HG03060 (cell line): ENCODE data around the gene WLS.
"Not testable (repeated sequence)": the region's sequence is repeated elsewhere in the genome, so short reads cannot be mapped to it uniquely, and the experiment has no call there.

ENCODE experiments used
- ATAC-seq: cut with Tn5 transposase; IDR thresholded peaks from one replicate; pipeline ENCODE4 v1.9.1; 2021; ENCODE audit warnings: low read depth, moderate number of reproducible peaks; ENCODE audit not compliant: unreplicated experiment

WLS gene

GRCh38 chr1:68232289-68233148 is at the start of gene WLS:
Gene WLS, minus strand, starts transcription at chr1:68232523. Its CDS starts 224 bp downstream, at chr1:68232299.
- ATAC-seq: no peak

GRCh38 chr1:68280286-68280685 is 48.0 kb upstream of the WLS start:
- ATAC-seq: no peak

DNA sequence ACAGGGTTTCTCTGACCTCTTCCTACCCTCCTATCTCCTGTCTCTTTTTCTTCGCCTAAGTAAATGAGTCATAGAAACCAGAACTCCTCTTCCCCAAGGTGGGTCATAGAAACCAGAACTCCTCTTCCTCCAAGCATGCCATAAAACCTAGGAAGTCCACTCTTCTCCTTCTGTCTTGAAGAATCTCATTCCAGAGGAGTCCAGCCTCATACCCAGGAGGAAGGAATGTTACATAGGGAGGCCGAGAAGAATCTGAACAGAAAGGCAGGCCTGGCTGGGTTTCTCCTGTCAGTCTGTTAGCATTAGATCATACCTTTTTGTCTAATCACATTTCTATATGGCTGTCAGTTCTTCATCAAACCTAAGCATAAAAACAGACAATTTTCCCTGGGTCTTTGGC is 47.5 kb upstream of the WLS start:
- ATAC-seq: no peak

- ATAC-seq: no peak
Measured at GRCh38 chr1:68278221-68278620, 45.9 kb upstream of the WLS start.

DNA sequence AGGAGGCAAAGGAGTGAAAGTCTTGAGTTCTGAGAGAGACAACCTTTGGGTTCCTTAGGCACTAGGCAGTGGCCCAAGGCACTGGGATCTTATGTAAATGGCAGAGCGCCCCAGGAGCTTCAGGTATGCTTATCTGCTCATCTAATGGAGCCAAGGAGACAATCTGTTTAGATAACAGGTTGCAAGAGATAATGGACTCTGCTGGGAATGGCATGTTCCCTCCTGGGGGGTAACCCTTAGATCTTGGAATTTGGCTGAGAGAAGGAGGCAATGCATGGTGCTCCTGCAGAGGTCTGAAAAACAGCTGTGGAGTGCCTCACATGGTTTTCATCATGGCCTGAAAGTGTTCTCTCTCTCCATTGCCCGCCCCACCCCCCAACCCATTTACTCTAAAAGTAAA is 44.1 kb upstream of the WLS start:
- ATAC-seq: no peak

DNA sequence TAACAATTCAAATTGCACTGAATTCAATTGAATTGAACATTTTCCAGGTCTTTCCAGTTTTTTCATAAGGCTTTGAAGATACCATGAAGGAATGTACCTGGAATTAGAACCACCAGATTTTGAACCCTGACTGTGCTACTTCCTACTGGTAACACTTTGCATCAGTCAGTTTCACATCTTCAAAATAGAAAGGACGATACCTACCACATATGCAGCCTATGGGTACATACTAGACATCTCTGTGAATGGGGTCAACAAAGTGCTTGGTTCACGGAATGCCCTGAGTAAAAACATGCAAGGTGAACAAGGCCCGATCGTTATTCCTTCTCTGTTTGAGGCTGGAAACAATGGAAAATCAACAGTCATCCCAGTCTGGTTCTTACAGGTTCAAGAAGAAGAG is 41.2 kb upstream of the WLS start:
- ATAC-seq: no peak

GRCh38 chr1:68271596-68271995 is 39.3 kb upstream of the WLS start:
- no peak for ATAC-seq

GRCh38 chr1:68270951-68271350 is 38.6 kb upstream of the WLS start:
- ATAC-seq: no peak

- no peak for ATAC-seq
Measured at GRCh38 chr1:68269637-68270430, 37.5 kb upstream of the WLS start.

DNA sequence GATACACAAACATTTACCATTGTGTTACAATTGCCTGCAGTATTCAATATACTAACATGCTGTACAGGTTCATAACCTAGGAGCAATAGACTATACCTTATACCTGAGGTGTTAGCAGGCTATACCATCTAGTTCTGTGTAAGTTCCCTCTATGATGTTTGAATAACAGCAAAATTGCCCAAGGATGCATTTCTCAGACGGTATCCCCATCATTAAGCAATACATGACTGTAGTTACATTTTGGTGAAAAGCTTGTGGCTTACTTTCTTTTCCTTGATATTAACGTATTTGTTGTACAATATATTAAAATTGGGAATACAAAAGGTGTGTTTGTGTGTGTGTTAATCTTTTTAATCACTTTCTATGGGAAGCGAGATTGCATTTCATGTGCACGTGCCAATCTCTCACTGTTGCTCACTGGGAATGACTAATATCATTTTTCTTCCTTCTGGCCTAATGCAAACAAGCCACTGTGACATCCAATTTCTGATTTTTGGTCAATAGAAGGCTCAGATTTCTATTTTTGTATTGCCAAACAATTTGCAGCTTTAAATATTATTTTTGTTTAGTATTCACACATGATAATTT is 36.7 kb upstream of the WLS start:
- ATAC-seq: no peak

DNA sequence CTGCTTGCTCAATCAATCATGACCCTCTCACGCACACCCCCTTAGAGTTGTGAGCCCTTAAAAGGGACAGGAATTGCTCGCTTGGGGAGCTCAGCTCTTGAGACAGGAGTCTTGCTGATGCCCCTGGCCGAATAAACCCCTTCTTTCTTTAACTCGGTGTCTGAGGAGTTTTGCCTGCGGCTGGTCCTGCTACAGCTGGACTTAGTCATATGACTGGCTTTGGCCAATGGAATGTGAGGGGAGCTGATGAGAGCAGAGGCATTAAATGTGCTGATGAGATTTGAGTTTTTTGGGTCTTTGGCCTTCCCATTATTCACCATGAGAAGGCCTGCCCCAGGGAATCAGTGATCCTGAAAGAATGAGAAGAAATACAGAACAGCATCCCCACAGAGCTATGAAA is 24.5 kb upstream of the WLS start:
- not testable (repeated sequence) for ATAC-seq

DNA sequence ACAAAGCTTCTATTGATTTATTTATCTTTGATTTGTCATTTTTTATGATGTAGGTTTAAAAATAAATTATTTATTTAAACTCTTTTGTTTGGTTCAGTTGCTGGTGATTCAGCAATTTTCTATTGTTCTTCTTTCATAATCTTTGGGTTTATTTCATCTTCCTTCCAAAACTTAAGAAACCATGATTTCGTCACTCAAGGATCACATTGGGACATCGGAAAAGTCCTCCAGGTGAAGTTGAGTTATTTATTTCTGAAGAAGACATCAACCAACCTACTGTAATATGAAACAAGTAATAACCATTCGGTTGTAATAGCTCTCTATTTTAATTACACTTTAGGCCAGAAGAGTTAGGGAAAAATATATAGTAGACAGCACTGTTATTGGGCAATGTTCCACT is 23.0 kb upstream of the WLS start:
- no peak for ATAC-seq

DNA sequence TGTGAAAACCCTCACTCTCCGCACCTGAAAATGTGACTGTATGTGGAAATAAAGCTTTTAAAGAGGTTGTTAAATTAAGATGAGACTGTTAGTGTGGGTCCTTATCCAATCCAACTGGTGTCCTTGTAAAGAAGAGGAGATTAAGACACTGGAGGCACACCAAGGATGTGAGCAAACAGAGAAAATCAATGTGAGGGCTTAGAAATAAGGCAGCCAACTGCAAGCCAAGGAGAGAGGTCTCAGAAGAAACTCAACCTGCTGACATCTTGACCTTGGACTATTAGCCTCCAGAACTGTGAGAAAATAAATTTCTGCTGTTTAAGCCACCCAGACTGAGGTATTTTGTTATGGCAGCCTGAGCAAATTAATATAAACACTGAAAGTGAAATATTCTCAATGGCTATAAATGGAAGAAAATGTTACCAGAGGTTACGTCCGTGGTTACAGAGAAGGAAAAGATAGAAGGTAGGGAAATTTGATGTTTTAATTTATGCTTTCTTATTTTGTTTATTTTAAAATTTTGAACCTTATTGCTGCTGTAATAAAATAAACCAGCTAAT is 22.4 kb upstream of the WLS start:
- ATAC-seq: no peak

DNA sequence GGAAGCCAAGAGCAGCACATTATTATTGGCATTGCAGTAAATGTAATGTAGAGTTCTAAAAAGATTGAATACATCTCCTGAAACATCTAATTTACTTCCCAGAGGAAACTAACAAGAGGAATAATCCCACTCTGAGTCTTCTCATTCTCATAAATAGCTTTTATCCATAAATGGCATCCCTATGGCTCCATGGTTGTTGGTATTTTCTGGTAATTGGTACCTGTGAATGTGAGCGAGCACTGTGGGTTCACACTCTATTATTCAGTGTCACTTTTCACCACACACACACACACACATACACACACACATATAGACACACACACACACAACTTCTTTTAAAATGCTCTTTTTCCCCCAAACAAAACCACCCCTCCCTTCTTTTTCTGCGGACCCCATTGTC is 4.7 kb upstream of the WLS start:
- ATAC-seq: no peak

- ATAC-seq: no peak
Measured at GRCh38 chr1:68234094-68234493, 1.8 kb upstream of the WLS start.

GRCh38 chr1:68233202-68233601 is 879 bp upstream of the WLS start:
- ATAC-seq: no peak

DNA sequence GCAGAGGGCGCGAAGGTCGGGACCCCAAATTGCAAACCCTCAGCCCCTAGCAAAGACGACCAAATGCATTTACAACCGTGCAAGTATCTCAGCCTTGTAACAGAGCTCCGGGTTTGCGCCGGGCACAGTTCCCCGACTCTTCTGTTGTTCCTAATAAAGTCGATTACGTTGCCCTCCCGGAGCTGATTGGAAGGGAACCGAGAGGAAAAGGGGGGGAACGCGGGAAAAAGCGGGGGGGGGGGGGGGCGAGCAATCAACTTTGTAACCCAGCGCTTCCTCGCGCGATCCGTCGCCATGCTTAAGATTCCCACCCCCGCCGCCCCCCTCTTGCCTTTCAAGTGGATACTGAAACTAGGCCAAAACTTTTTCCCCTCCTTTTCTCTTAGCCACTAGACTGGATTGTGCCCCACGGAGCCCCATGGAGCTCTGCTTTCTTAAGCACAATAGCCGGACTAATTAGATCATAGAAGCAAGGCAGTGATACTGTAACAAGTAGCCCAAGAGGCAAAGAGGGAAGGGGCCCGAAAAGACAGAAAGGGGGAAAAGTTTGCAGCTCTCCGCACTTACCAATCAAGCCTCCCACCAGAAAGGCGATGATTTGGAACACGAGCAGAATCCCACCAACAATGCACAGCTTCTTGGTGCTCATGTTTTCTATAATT is 565 bp downstream of the WLS start:
- ATAC-seq: no peak

DNA sequence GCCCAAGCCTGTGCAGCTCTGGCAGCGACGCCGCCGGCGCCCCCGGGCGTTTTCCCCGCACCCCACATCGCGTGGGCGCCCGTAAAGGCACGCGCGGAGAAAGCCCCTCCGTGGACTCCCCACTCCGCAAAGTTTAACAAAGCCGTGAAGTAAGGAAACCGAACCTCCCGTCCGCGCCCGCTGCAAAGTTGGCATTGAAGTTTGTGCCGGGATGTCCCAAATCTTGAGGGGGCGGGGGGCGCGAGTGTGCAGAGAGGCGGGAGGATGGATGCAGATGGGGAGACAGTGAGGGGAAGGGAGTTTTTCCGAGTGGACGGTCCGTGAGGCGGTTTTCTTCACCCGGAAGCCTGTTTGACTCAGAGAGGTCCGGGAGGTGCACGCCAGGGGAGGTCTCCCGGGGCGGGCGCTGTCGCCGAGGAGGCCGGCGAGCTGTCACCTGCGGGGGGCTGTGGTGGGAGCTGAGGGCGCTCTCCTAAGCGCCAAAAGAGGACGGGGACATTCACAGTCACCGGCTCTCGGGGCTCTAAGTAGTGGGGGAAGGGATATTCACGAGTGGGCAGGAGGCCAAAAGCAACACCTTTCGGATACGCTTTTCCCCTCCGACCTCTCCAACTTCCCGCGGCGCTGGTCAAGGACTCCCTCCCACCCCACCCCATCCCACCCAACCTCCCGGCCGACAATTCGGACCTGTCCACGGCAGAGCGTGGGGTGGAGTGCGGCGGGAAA is 1.3 kb downstream of the WLS start:
- ATAC-seq: no peak

GRCh38 chr1:68230484-68230802 is 1.9 kb downstream of the WLS start:
- ATAC-seq: no peak
